H1 (cell line): ENCODE data around the gene UHRF2. TPM values are rescaled to one million over a fixed set of nuclear protein-coding genes. Genes with fewer than 3 reads are reported as not detected.

Experiments
- CTCF ChIA-PET: fragments of 300-600 bp; sonication (Branson Sonifier 250); formaldehyde crosslinking; loops from one replicate; lab custom pipeline; 2021; ENCODE audit not compliant: partially characterized antibody; lab: Charles Lee
- POLR2A ChIA-PET: fragments of 300-600 bp; sonication (Branson Sonifier 250); formaldehyde crosslinking; loops from one replicate; lab custom pipeline; 2021; ENCODE audit warnings: inconsistent platforms; ENCODE audit not compliant: partially characterized antibody; lab: Charles Lee
- DNase-seq, 2 experiments: peaks; one replicate each; pipeline versions ENCODE4 v3.0.0 to v3.0.0-alpha.2; 2010 to 2022; ENCODE audit warnings: low spot score in 2 of 2, low read depth in 1 of 2, mixed read lengths in 1 of 2
- FAIRE-seq: peaks from 2 replicates; lab custom pipeline; 2011; peaks lifted over from hg19 to GRCh38; lab: Jason Lieb, UNC
- H2AFZ ChIP-seq: 2 replicates; pipeline ENCODE4 v1.8.1; 2012; ENCODE audit warnings: low read length, inconsistent platforms
- H2AK5ac ChIP-seq: 2 replicates; pipeline ENCODE4 v1.6.1; 2013; ENCODE audit warnings: low read depth, low read length
- H2BK120ac ChIP-seq: replicated peaks from 2 replicates; pipeline ENCODE3; 2013; ENCODE audit warnings: low read depth, low read length, inconsistent platforms
- H2BK12ac ChIP-seq: 2 replicates; pipeline ENCODE4 v1.6.1; 2013; ENCODE audit warnings: low read depth, low read length
- H2BK15ac ChIP-seq: 2 replicates; pipeline ENCODE4 v1.6.1; 2013; ENCODE audit warnings: low read length
- H2BK20ac ChIP-seq: 2 replicates; pipeline ENCODE4 v1.6.1; 2013; ENCODE audit warnings: low read length
- H2BK5ac ChIP-seq: 2 replicates; pipeline ENCODE4 v1.6.1; 2013; ENCODE audit warnings: low read depth, low read length
- H3K14ac ChIP-seq: 2 replicates; pipeline ENCODE4 v1.6.1; 2013; ENCODE audit warnings: inconsistent platforms; ENCODE audit not compliant: insufficient read length
- H3K18ac ChIP-seq: 2 replicates; pipeline ENCODE4 v1.6.1; 2013; ENCODE audit warnings: low read length; ENCODE audit errors: extremely low read depth
- H3K23ac ChIP-seq: 2 replicates; pipeline ENCODE4 v1.6.1; 2013; ENCODE audit warnings: inconsistent platforms; ENCODE audit not compliant: insufficient read length
- H3K23me2 ChIP-seq: 2 replicates; pipeline ENCODE4 v1.6.1; 2013; ENCODE audit warnings: low read depth, low read length
- H3K27ac ChIP-seq: 2 replicates; pipeline ENCODE4 v1.6.1; 2011; ENCODE audit warnings: low read depth, low read length, inconsistent platforms
- H3K27me3 ChIP-seq, 4 experiments: replicated peaks in 1 of 4; 1 replicate in 1 of 4; 2 replicates in 3 of 4; pipeline versions ENCODE4 v1.6.1 to v1.8.1; 2011 to 2013; ENCODE audit warnings: low read length in 3 of 4, mild to moderate bottlenecking in 3 of 4, inconsistent platforms in 2 of 4, mixed read lengths in 2 of 4, moderate library complexity in 1 of 4; ENCODE audit not compliant: control insufficient read depth in 3 of 4, insufficient read depth in 3 of 4; ENCODE audit errors: extremely low read depth in 1 of 4
- H3K36me3 ChIP-seq, 4 experiments: 2 replicates each; pipeline versions ENCODE4 v1.6.1 to v1.8.1; 2011 to 2013; ENCODE audit warnings: mild to moderate bottlenecking in 4 of 4, low read length in 3 of 4, moderate library complexity in 2 of 4, control low read depth in 1 of 4, inconsistent platforms in 1 of 4; ENCODE audit not compliant: insufficient read depth in 4 of 4, control insufficient read depth in 2 of 4
- H3K4ac ChIP-seq: replicated peaks from 2 replicates; pipeline ENCODE3; 2013; ENCODE audit warnings: low read length, low read depth, mixed read lengths, inconsistent platforms; ENCODE audit not compliant: insufficient read length
- H3K4me1 ChIP-seq, 4 experiments: replicated peaks in 1 of 4; 1 replicate in 1 of 4; 2 replicates in 3 of 4; pipeline versions ENCODE4 v1.6.1 to v1.8.1; 2011 to 2013; ENCODE audit warnings: low read length in 3 of 4, inconsistent platforms in 2 of 4, mixed read lengths in 1 of 4; ENCODE audit not compliant: insufficient read depth in 4 of 4, control insufficient read depth in 3 of 4
- H3K4me2 ChIP-seq, 2 experiments: 2 replicates each; pipeline versions ENCODE4 v1.6.1 to v1.8.1; 2011 to 2013; ENCODE audit warnings: low read depth in 2 of 2, low read length in 2 of 2, control low read depth in 1 of 2, inconsistent platforms in 1 of 2, mild to moderate bottlenecking in 1 of 2; ENCODE audit not compliant: insufficient read depth in 1 of 2
- H3K4me3 ChIP-seq, 4 experiments: fragments of 200-600, 300-600 bp in 1 of 4; sonication (generic), shearing (Covaris generic), sonication (Bioruptor Twin) in 1 of 4; 2 replicates each; pipeline versions ENCODE4 v1.5.1 to v1.8.1; 2011 to 2016; ENCODE audit warnings: low read length in 4 of 4, low read depth in 3 of 4, control low read depth in 2 of 4, inconsistent platforms in 2 of 4, mild to moderate bottlenecking in 2 of 4, mixed read lengths in 1 of 4, moderate library complexity in 1 of 4; ENCODE audit not compliant: insufficient read depth in 2 of 4; ENCODE audit errors: extremely low read depth in 1 of 4
- H3K56ac ChIP-seq: replicated peaks from 2 replicates; pipeline ENCODE3; 2013; ENCODE audit warnings: low read depth, mild to moderate bottlenecking, mixed read lengths, low read length, inconsistent platforms; ENCODE audit not compliant: insufficient read length
- H3K79me1 ChIP-seq: 2 replicates; pipeline ENCODE4 v1.6.1; 2013; ENCODE audit warnings: low read depth, low read length, control low read depth
- H3K79me2 ChIP-seq, 2 experiments: 2 replicates each; pipeline versions ENCODE4 v1.6.1 to v1.8.1; 2012 to 2013; ENCODE audit warnings: low read length in 2 of 2, mild to moderate bottlenecking in 2 of 2, inconsistent platforms in 1 of 2; ENCODE audit not compliant: insufficient read depth in 2 of 2, control insufficient read depth in 1 of 2
- H3K9ac ChIP-seq, 4 experiments: replicated peaks in 1 of 4; 1 replicate in 1 of 4; 2 replicates in 3 of 4; pipeline versions ENCODE4 v1.6.1 to v1.8.1; 2011 to 2013; ENCODE audit warnings: low read depth in 3 of 4, low read length in 3 of 4, control low read depth in 2 of 4, mild to moderate bottlenecking in 2 of 4, moderate library complexity in 2 of 4, inconsistent platforms in 1 of 4; ENCODE audit errors: extremely low read depth in 1 of 4
- H3K9me3 ChIP-seq, 2 experiments: 2 replicates each; pipeline versions ENCODE4 v1.6.1 to v1.8.1; 2012 to 2013; ENCODE audit warnings: mild to moderate bottlenecking in 2 of 2, moderate library complexity in 2 of 2, control low read depth in 1 of 2, inconsistent platforms in 1 of 2, low read depth in 1 of 2, low read length in 1 of 2, mixed read lengths in 1 of 2; ENCODE audit not compliant: insufficient read depth in 2 of 2
- H4K20me1 ChIP-seq, 2 experiments: replicated peaks in 1 of 2; 2 replicates each; pipeline versions ENCODE3 to v1.8.1; 2011 to 2013; ENCODE audit warnings: inconsistent platforms in 2 of 2, low read length in 2 of 2, mild to moderate bottlenecking in 1 of 2; ENCODE audit not compliant: insufficient read depth in 2 of 2, control insufficient read depth in 1 of 2
- H4K5ac ChIP-seq: 2 replicates; pipeline ENCODE4 v1.6.1; 2013; ENCODE audit warnings: low read length, low read depth, mixed read lengths, inconsistent platforms; ENCODE audit not compliant: insufficient read length
- H4K8ac ChIP-seq: 2 replicates; pipeline ENCODE4 v1.8.0; 2013; ENCODE audit warnings: mild to moderate bottlenecking, moderate library complexity, low read length, inconsistent platforms; ENCODE audit not compliant: insufficient read depth; ENCODE audit errors: extremely low read depth
- H4K91ac ChIP-seq: replicated peaks from 2 replicates; pipeline ENCODE3; 2013; ENCODE audit warnings: low read length, mixed read lengths, inconsistent platforms; ENCODE audit not compliant: insufficient read length
- CHD2 ChIP-seq: IDR thresholded peaks from 2 replicates; pipeline ENCODE4 v1.6.1; 2012; ENCODE audit warnings: low read length, improper control_type of control experiment
- GTF2F1 ChIP-seq: IDR thresholded peaks from 2 replicates; pipeline ENCODE4 v1.6.1; 2012; ENCODE audit warnings: low read depth, low read length, improper control_type of control experiment, borderline replicate concordance
- WGBS, 2 experiments: shearing (Covaris generic) in 1 of 2; methylation state at CpG; one replicate each; pipeline versions ENCODE4 v1.1.6 to v1.1.7; 2013 to 2015; ENCODE audit warnings: low lambda C conversion rate in 2 of 2, mixed read lengths in 2 of 2, inconsistent platforms in 1 of 2, low coverage in 1 of 2, missing lambda C conversion rate in 1 of 2; ENCODE audit not compliant: insufficient replicate concordance in 2 of 2, insufficient coverage in 1 of 2, insufficient read length in 1 of 2; ENCODE audit errors: extremely low coverage in 1 of 2, missing lambda C conversion rate in 1 of 2; 5-methylcytosine and 5-hydroxymethylcytosine counted together
- polyA plus RNA-seq, 7 experiments: library from polyadenylated mRNA; depleted of rRNA in 3 of 7; stranded (reverse) in 5 of 7; unstranded in 2 of 7; fragments of >200 nt in 5 of 7; fragments of 200-250 nt in 2 of 7; gene quantifications; 1 replicate in 5 of 7; 2 replicates in 1 of 7; 4 replicates in 1 of 7; pipeline versions ENCODE4 v1.2.1 to v1.2.3, GENCODE V29; 2011 to 2013; ENCODE audit warnings: missing spikeins in 2 of 7, mixed read lengths in 2 of 7
- total RNA-seq: library from RNA; stranded (reverse); fragmentation: NEBNext Ultra II Directional; extraction: Animal tissue kit (Norgen Biotek cat#: 25700); gene quantifications from 2 replicates; pipeline ENCODE4 v1.2.1, GENCODE V29; 2021

UHRF2 gene
- total and polyA plus RNA-seq, 2 of the 8 experiments (the other 6 are each of a cell fraction or from before 2014, with no cell fraction given) = 31.8 to 48.0 TPM

- H2AK5ac ChIP-seq = no peak overlapping the region
- no peak overlapping the region for H3K4me2 ChIP-seq
- H2AFZ ChIP-seq = no peak overlapping the region
- peaks cover 0 to 2% (median 0%) of the 10 kb centered on the region in 4 experiments; a peak in 3 of 8 replicates for H3K36me3 ChIP-seq
- H3K4me3 ChIP-seq = no peak overlapping the region
- H4K5ac ChIP-seq = no peak overlapping the region
- no peak overlapping the region for H3K23ac ChIP-seq
- no peak overlapping the region for H3K18ac ChIP-seq
- no peak overlapping the region for H2BK15ac ChIP-seq
- no peak overlapping the region for H2BK120ac ChIP-seq
- ChIA-PET CTCF (interaction anchor here (0.8 to 1.0 kb wide), 4 partner anchors 9 to 53 kb away, joined by 3 read pairs; no protein-coding TSS in a partner anchor), POLR2A (no interaction called here)
- no peaks in the 10 kb centered on the region for H3K23me2 ChIP-seq
- no peak overlapping the region for H4K8ac ChIP-seq
- no peak overlapping the region for H3K14ac ChIP-seq
- H3K9ac ChIP-seq = no peak overlapping the region
- H3K9me3 ChIP-seq = no peaks in the 10 kb centered on the region
- H2BK20ac ChIP-seq = no peak overlapping the region
- no peak overlapping the region for H3K27ac ChIP-seq
- H3K56ac ChIP-seq = no peak overlapping the region
- H2BK5ac ChIP-seq = no peak overlapping the region
- FAIRE-seq = no peak
- no peaks in the 10 kb centered on the region for H3K27me3 ChIP-seq
- H3K4me1 ChIP-seq = no peaks in the 10 kb centered on the region
- no peak for DNase-seq
- no peak overlapping the region for H3K4ac ChIP-seq
- H4K91ac ChIP-seq = no peak overlapping the region
- H3K79me1 ChIP-seq = no peaks in the 10 kb centered on the region
- no peaks in the 10 kb centered on the region for H3K79me2 ChIP-seq
- H2BK12ac ChIP-seq = no peak overlapping the region
- 89% methylated on average over 7 of the region's 8 CpGs; no CpG with 5 or more reads in 1 of the 2 experiments for WGBS, 2 experiments
- H4K20me1 ChIP-seq = no peaks in the 10 kb centered on the region
- TF ChIP-seq GTF2F1 (no peak), CHD2 (no peak)
Observed at GRCh38 chr9:6549106-6549800, 136.3 kb downstream of the UHRF2 start.
